Mesendoderm (in vitro differentiated cells): Measurements from ENCODE around the gene ZNF521.
"Not testable (repeated sequence)": the region's sequence is repeated elsewhere in the genome, so short reads cannot be mapped to it uniquely, and the experiment has no call there.

ENCODE experiments used
- DNase-seq: peaks from one replicate; pipeline ENCODE4 v3.0.0; 2013
- H2AK5ac ChIP-seq: 2 replicates; pipeline ENCODE4 v1.6.1; 2013; ENCODE audit warnings: low read length, inconsistent platforms
- H2BK120ac ChIP-seq: 2 replicates; pipeline ENCODE4 v1.6.1; 2013; ENCODE audit warnings: low read depth, mild to moderate bottlenecking, low read length, moderate library complexity, mixed read lengths
- H2BK15ac ChIP-seq: replicated peaks from 2 replicates; pipeline ENCODE4 v1.6.1; 2013; ENCODE audit warnings: low read depth, mild to moderate bottlenecking, moderate library complexity
- H2BK5ac ChIP-seq: 2 replicates; pipeline ENCODE4 v1.6.1; 2013; ENCODE audit warnings: low read length, inconsistent platforms
- H3K18ac ChIP-seq: 2 replicates; pipeline ENCODE4 v1.6.1; 2013; ENCODE audit warnings: mild to moderate bottlenecking, low read length, mixed read lengths
- H3K23ac ChIP-seq: one replicate; pipeline ENCODE4 v1.6.1; 2013; ENCODE audit warnings: low read length
- H3K27ac ChIP-seq: 2 replicates; pipeline ENCODE4 v1.5.1; 2013; ENCODE audit warnings: low read depth, mild to moderate bottlenecking, inconsistent platforms, low read length, moderate library complexity
- H3K27me3 ChIP-seq: 2 replicates; pipeline ENCODE4 v1.6.1; 2013; ENCODE audit warnings: low read length, control low read depth, mild to moderate bottlenecking, inconsistent platforms; ENCODE audit not compliant: insufficient read depth, poor library complexity
- H3K36me3 ChIP-seq: 2 replicates; pipeline ENCODE4 v1.6.1; 2013; ENCODE audit warnings: low read length, inconsistent platforms; ENCODE audit not compliant: control insufficient read depth, insufficient read depth
- H3K4ac ChIP-seq: one replicate; pipeline ENCODE4 v1.6.1; 2013; ENCODE audit warnings: low read depth, mild to moderate bottlenecking, low read length, moderate library complexity
- H3K4me1 ChIP-seq: 2 replicates; pipeline ENCODE4 v1.6.1; 2013; ENCODE audit warnings: low read depth, low read length, inconsistent platforms; ENCODE audit not compliant: control insufficient read depth
- H3K4me2 ChIP-seq: 2 replicates; pipeline ENCODE4 v1.6.1; 2013; ENCODE audit warnings: low read length
- H3K4me3 ChIP-seq: 2 replicates; pipeline ENCODE4 v1.5.1; 2013; ENCODE audit warnings: mild to moderate bottlenecking, low read length
- H3K56ac ChIP-seq: one replicate; pipeline ENCODE4 v1.6.1; 2013; ENCODE audit warnings: low read length
- H3K79me1 ChIP-seq: 2 replicates; pipeline ENCODE4 v1.6.1; 2013; ENCODE audit warnings: low read length, inconsistent platforms
- H3K79me2 ChIP-seq: 2 replicates; pipeline ENCODE4 v1.6.1; 2013; ENCODE audit warnings: mild to moderate bottlenecking, low read length; ENCODE audit not compliant: control insufficient read depth, insufficient read depth
- H3K9ac ChIP-seq: 2 replicates; pipeline ENCODE4 v1.6.1; 2013; ENCODE audit warnings: low read length, inconsistent platforms
- H4K5ac ChIP-seq: one replicate; pipeline ENCODE4 v1.6.1; 2013; ENCODE audit warnings: low read length
- H4K8ac ChIP-seq: one replicate; pipeline ENCODE4 v1.6.1; 2013; ENCODE audit warnings: low read depth, mild to moderate bottlenecking, control low read depth, low read length, moderate library complexity
- WGBS: extraction: QIAGEN DNeasy Blood & Tissue Kit; methylation state at CpG from one replicate; pipeline ENCODE4 v1.1.7; 2013; ENCODE audit warnings: low lambda C conversion rate, missing lambda C conversion rate; ENCODE audit not compliant: insufficient coverage; ENCODE audit errors: extremely low coverage; 5-methylcytosine and 5-hydroxymethylcytosine counted together

ZNF521 gene

DNA sequence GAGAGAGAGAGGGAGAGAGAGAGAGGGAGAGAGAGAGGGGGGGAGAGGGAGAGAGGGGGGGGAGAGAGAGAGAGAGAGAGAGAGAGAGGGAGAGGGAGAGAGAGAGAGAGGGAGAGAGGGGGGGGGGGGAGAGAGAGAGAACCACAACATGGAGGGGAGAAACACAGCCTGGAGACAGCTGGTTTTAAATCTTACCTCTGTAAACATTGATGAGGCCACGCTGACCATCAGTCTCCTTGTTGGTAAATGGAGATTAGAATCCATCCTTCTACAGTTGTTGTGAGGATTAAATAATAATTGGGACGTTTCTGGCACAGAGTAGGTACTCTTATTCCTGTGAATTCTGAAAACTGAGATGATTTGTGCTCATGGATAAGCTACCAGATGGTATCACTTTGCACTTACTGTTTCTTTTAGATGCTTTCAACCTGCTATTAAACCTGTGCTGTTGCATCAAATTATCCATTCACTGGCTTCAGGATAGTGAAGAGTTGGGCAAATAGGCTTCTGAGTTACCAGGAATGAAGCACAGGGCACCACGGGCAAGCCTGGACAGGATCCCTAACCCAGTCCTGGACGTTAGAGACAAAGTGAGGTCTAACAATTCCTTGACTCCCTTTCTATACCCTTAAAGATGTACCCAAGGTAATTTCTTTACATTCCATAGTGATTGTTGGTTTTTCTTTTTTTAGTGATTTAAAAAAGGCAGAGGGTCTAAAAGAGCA is 318.1 kb downstream of the ZNF521 start:
- H3K36me3 ChIP-seq = no peaks in the 10 kb centered on the region
- H3K27me3 ChIP-seq = no peaks in the 10 kb centered on the region
- H2BK5ac ChIP-seq = no peak overlapping the region
- no peak overlapping the region for H3K4me3 ChIP-seq
- no peak overlapping the region for H2AK5ac ChIP-seq
- H4K5ac ChIP-seq = no peak overlapping the region
- no peak overlapping the region for H3K27ac ChIP-seq
- H3K9ac ChIP-seq = no peak overlapping the region
- H2BK120ac ChIP-seq = no peak overlapping the region
- H3K18ac ChIP-seq = no peak overlapping the region
- no peak overlapping the region for H4K8ac ChIP-seq
- H3K4me2 ChIP-seq = no peak overlapping the region
- DNase-seq = no peak
- no CpG with 5 or more reads among the region's 4 CpGs for WGBS
- H3K79me1 ChIP-seq = no peaks in the 10 kb centered on the region
- H3K56ac ChIP-seq = no peak overlapping the region
- no peaks in the 10 kb centered on the region for H3K4me1 ChIP-seq
- no peak overlapping the region for H3K4ac ChIP-seq
- no peaks in the 10 kb centered on the region for H3K79me2 ChIP-seq
- H3K23ac ChIP-seq = no peak overlapping the region
- no peak overlapping the region for H2BK15ac ChIP-seq

DNA sequence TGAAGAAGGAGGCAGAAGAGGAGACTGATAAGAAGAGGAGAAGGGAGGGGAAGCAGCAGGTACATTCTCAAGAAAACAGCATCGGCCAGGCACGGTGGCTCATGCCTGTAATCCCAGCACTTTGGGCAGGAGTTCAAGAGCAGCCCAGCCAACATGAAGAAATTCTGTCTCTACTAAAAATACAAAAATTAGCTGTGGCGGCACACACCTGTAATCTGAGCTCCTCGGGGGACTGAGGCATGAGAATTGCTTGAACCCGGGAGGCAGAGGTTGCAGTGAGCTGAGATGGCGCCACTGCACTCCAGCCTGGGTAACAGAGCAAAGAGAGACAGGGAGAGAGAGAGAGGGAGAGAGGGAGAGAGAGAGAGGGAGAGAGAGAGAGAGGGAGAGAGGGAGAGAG is 318.8 kb downstream of the ZNF521 start:
- H2AK5ac ChIP-seq, H2BK5ac ChIP-seq, H3K4me3 ChIP-seq, H3K4ac ChIP-seq, H3K79me2 ChIP-seq, H3K27ac ChIP-seq, H3K36me3 ChIP-seq, H2BK15ac ChIP-seq, H3K27me3 ChIP-seq, H3K9ac ChIP-seq, H4K5ac ChIP-seq, H3K79me1 ChIP-seq, H3K23ac ChIP-seq, H3K4me1 ChIP-seq, H3K56ac ChIP-seq, H2BK120ac ChIP-seq, H4K8ac ChIP-seq, H3K4me2 ChIP-seq, DNase-seq, H3K18ac ChIP-seq: not testable (repeated sequence)
- no CpG with 5 or more reads among the region's 6 CpGs for WGBS

DNA sequence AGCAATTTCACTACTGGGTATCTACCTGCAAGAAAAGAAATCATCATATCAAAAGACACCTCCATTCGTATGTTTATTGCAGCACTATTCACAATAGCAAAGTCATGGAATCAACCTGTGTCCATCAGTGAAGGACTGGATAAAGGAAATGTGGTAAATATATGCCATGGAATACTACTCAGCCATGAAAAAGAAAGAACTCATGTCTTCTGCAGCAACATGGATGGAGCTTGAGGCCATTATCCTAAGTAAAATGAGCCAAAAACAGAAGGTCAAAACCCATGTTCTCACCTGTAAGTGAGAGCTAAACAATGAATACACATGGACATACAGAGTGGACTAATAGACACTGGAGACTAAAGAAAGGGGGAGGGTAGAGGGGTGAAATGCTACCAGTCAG is 322.2 kb downstream of the ZNF521 start:
- Histone ChIP-seq H3K27ac (no peak overlapping the region), H3K79me2 (no peaks in the 10 kb centered on the region), H2BK5ac (no peak overlapping the region), H3K23ac (no peak overlapping the region), H3K18ac (no peak overlapping the region), H3K27me3 (no peaks in the 10 kb centered on the region), H3K4me1 (no peaks in the 10 kb centered on the region), H3K4ac (no peak overlapping the region), H2BK120ac (no peak overlapping the region), H3K4me3 (no peak overlapping the region), H4K8ac (no peak overlapping the region), H2AK5ac (no peak overlapping the region), H3K4me2 (no peak overlapping the region), H3K56ac (no peak overlapping the region), H2BK15ac (no peak overlapping the region), H3K79me1 (no peaks in the 10 kb centered on the region), H3K36me3 (no peaks in the 10 kb centered on the region), H4K5ac (no peak overlapping the region), H3K9ac (no peak overlapping the region)
- WGBS = no CpG with 5 or more reads among the region's 1 CpG
- no peak for DNase-seq

DNA sequence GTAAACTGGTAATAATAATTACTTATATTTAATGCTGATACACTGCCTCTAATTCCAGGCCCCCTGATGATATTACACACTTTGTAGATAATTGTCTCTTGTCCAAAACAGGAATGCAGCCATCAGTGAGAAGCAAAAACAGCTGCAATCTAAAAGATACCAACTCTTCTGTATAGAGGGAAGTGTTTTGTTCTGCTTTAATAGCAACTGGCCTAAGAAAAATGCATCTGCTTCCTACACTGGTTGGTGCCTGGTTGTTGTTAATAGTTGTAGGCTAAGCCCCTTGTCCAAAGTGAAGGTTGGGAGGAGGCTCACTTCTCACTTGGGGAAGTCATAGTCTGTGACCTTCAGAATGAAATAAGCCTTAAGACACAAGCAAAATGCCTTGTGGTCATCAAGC is 332.0 kb downstream of the ZNF521 start:
- no peak overlapping the region for H2BK15ac ChIP-seq
- no peak overlapping the region for H3K4ac ChIP-seq
- no peaks in the 10 kb centered on the region for H3K36me3 ChIP-seq
- no peak overlapping the region for H4K8ac ChIP-seq
- peak overlapping the region; percentile 86 for H2BK5ac ChIP-seq
- peak overlapping the region; percentile 1 for H4K5ac ChIP-seq
- peaks cover 12% of the 10 kb centered on the region for H3K4me1 ChIP-seq
- H3K4me2 ChIP-seq = no peak overlapping the region
- no peaks in the 10 kb centered on the region for H3K79me2 ChIP-seq
- no peaks in the 10 kb centered on the region for H3K79me1 ChIP-seq
- H3K4me3 ChIP-seq = no peak overlapping the region
- H2BK120ac ChIP-seq = peak overlapping the region; percentile 85
- no peak overlapping the region for H3K18ac ChIP-seq
- H3K9ac ChIP-seq = peak overlapping the region; percentile 7
- H3K27me3 ChIP-seq = no peaks in the 10 kb centered on the region
- H3K23ac ChIP-seq = no peak overlapping the region
- no peak overlapping the region for H2AK5ac ChIP-seq
- H3K56ac ChIP-seq = peak overlapping the region; percentile 36
- peak; percentile 86 for DNase-seq
- peak overlapping the region; percentile 76 for H3K27ac ChIP-seq

DNA sequence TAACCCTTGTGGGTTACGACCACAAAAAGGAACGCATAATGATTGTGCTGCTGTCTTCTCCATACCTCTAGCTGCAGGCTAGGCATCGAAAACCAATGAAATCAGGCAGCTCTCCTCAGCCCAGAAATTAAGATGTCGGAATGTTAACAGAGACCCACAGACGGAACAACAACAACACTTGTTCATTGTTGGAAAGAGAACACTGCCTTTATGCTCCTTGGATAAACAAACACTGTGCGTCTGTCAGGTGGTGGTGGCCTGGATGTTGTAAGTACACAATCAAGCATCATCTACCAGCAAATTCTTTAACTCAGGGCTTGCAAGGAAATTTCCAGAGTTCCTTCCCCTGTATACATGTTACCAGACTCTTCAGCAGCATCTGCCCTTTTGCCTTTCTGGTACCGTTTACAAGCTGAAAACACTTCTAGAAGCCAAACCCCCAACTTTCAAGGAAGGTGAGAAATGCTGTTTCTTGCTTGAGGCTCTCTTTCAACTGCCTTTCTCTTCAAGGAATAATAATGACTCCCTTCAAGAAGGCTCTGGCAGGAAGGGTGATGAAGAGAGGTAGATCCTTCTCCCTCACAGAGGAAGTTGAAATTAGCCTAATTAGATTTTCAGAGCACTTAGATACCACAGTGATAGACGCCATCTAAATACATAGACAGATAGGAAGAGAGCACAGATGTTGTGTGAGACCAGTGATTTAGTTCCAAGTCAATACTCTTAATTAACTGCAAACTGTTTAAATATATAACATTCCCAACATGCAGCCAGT is 332.7 kb downstream of the ZNF521 start:
- peak; percentile 95 for DNase-seq
- no peaks in the 10 kb centered on the region for H3K79me2 ChIP-seq
- H3K4me3 ChIP-seq = no peak overlapping the region
- WGBS = no CpG with 5 or more reads among the region's 8 CpGs
- H3K18ac ChIP-seq = peak overlapping the region; percentile 29
- peaks cover 12% of the 10 kb centered on the region for H3K4me1 ChIP-seq
- H3K56ac ChIP-seq = peak overlapping the region; percentile 91
- peak overlapping the region; percentile 70 for H3K23ac ChIP-seq
- peak overlapping the region; percentile 71 for H3K9ac ChIP-seq
- peak overlapping the region; percentile 99 for H2BK5ac ChIP-seq
- no peak overlapping the region for H3K4me2 ChIP-seq
- H4K5ac ChIP-seq = peak overlapping the region; percentile 93
- no peak overlapping the region for H2BK15ac ChIP-seq
- no peak overlapping the region for H4K8ac ChIP-seq
- H3K27ac ChIP-seq = peak overlapping the region; percentile 77
- H3K79me1 ChIP-seq = no peaks in the 10 kb centered on the region
- peak overlapping the region; percentile 74 for H2BK120ac ChIP-seq
- no peaks in the 10 kb centered on the region for H3K27me3 ChIP-seq
- no peaks in the 10 kb centered on the region for H3K36me3 ChIP-seq
- peak overlapping the region; percentile 88 for H3K4ac ChIP-seq
- H2AK5ac ChIP-seq = peak overlapping the region; percentile 97
